ENCODE data around the gene PPFIA4. TPM values are rescaled to one million over a fixed set of nuclear protein-coding genes. Genes with fewer than 3 reads are reported as not detected.

PPFIA4 gene
- total and polyA plus RNA-seq, 2 of the 4 experiments (the other 2 are of a cell fraction), result 5.4 to 13.7 TPM

GRCh38 chr1:203034422-203035110, 8.3 kb downstream of the PPFIA4 start:
- CTCF ChIA-PET, result interaction anchor here (1.1 kb wide), 1 partner anchor 233 kb away, joined by 3 read pairs; no protein-coding TSS in a partner anchor
- H3K36me3 ChIP-seq (ENCODE audit: control insufficient read depth, insufficient read depth, low read length), result no peaks in the 10 kb centered on the region
- DNase-seq (no peak), ATAC-seq (ENCODE audit: low read depth) (no peak)
- H3K4me2 ChIP-seq (ENCODE audit: low read depth, low read length), result no peak overlapping the region
- POLR2A ChIA-PET (ENCODE audit: unreplicated experiment), result no interaction called here
- in situ Hi-C loops (cut with MboI; ENCODE audit: low sequenced_read_pairs) (loop anchor here (5.0 kb wide), 1 partner anchor 183 kb away; no protein-coding TSS in a partner anchor), intact Hi-C loops (cut with micrococcal nuclease) (loop anchor here (5.0 to 10.0 kb wide), 3 partner anchors 83 to 450 kb away; no protein-coding TSS in a partner anchor), dilution Hi-C loops (cut with HindIII; ENCODE audit: low sequenced_read_pairs, unreplicated experiment) (no loop called here)
- no peak overlapping the region for H3K18ac ChIP-seq (ENCODE audit: low read depth, low read length)
- no peaks in the 10 kb centered on the region for H3K9me3 ChIP-seq (ENCODE audit: control insufficient read depth, insufficient read depth, low read length)
- 0 out of 2 replicates have a peak, but pooled peaks cover 5% of the 10 kb centered on the region for H3K9me1 ChIP-seq (ENCODE audit: insufficient read depth, low read length)
- H3K56ac ChIP-seq (ENCODE audit: extremely low read depth, insufficient read depth, low read length), result no peak overlapping the region
- H2BK15ac ChIP-seq (ENCODE audit: low read depth, low read length), result no peak overlapping the region
- no peaks in the 10 kb centered on the region for H3K27me3 ChIP-seq (ENCODE audit: control insufficient read depth, insufficient read depth, low read length)
- no peak overlapping the region for H2AK5ac ChIP-seq (ENCODE audit: low read depth, low read length)
- H4K91ac ChIP-seq (ENCODE audit: insufficient read depth, low read depth, low read length), result no peak overlapping the region
- no peak for TF ChIP-seq RAD21 (IDR thresholded peaks at IDR 0.05; ENCODE audit: low read length)
- peaks cover 0 to 9% of the 10 kb centered on the region in 2 experiments; a peak in 2 of 4 replicates for H3K79me1 ChIP-seq (ENCODE audit: low read depth in 1 of 2, low read length in 2 of 2)
- H2AFZ ChIP-seq (replicated peaks; ENCODE audit: low read length, poor library complexity), result no peak overlapping the region
- peaks cover 17% of the 10 kb centered on the region for H4K20me1 ChIP-seq (ENCODE audit: insufficient read depth, low read length)
- no peak overlapping the region for H3K14ac ChIP-seq (replicated peaks; ENCODE audit: low read depth, low read length)
- 97% methylated on average over 4 of the region's 10 CpGs; no CpG with 5 or more reads in 1 of the 2 experiments for WGBS, 2 experiments (ENCODE audit: extremely low coverage in 2 of 2, insufficient read length in 1 of 2)
- no peak overlapping the region for H2BK5ac ChIP-seq (ENCODE audit: low read depth, low read length, poor library complexity, severe bottlenecking)
- H4K5ac ChIP-seq (ENCODE audit: low read depth, low read length), result no peak overlapping the region
- no peak overlapping the region for H3K4me3 ChIP-seq (ENCODE audit: insufficient read depth, low read depth, low read length)
- no peak overlapping the region for H4K8ac ChIP-seq (ENCODE audit: low read depth in 2 of 2, low read length in 2 of 2)
- no peak overlapping the region for H2AK9ac ChIP-seq (replicated peaks; ENCODE audit: low read depth, low read length, poor library complexity)
- H3K9ac ChIP-seq (ENCODE audit: low read depth, low read length), result no peak overlapping the region
- H2BK120ac ChIP-seq (ENCODE audit: low read depth, low read length), result no peak overlapping the region
- no TSS peak for BruUV-seq (replicated peaks)
- H2BK20ac ChIP-seq (ENCODE audit: low read depth, low read length), result no peak overlapping the region
- no peak overlapping the region for H3K4ac ChIP-seq (ENCODE audit: low read depth, low read length)
- H3K4me1 ChIP-seq (ENCODE audit: control insufficient read depth, insufficient read depth, low read length), result peaks cover 19% of the 10 kb centered on the region
- H3K27ac ChIP-seq (ENCODE audit: insufficient read depth, low read length), result no peak overlapping the region
- H3K23ac ChIP-seq (ENCODE audit: low read depth, low read length), result no peak overlapping the region
